Suprapubic skin (tissue), 4 donors: ENCODE results near the gene CLN3. TPM values are rescaled to one million over a fixed set of nuclear protein-coding genes. Genes with fewer than 3 reads are reported as not detected.
A peak's percentile ranks its signal among the peaks of the same experiment; 100 is the strongest.

Experiments
- DNase-seq, 2 donors: peaks; one replicate each; pipeline ENCODE4 v3.0.0-alpha.2; 2019; ENCODE audit warnings: low spot score in 2 of 2
- H3K27ac ChIP-seq: fragments of 200-600 bp; sonication (generic); one replicate; pipeline ENCODE4 v1.5.1; 2019
- H3K27me3 ChIP-seq: fragments of 200-600 bp; sonication (generic); one replicate; pipeline ENCODE4 v1.5.1; 2019
- H3K36me3 ChIP-seq: fragments of 200-600 bp; sonication (generic); one replicate; pipeline ENCODE4 v1.5.1; 2019
- H3K4me1 ChIP-seq: fragments of 200-600 bp; sonication (generic); one replicate; pipeline ENCODE4 v1.5.1; 2019
- H3K4me3 ChIP-seq: fragments of 200-600 bp; sonication (generic); one replicate; pipeline ENCODE4 v1.5.1; 2019; ENCODE audit warnings: mild to moderate bottlenecking
- H3K9me3 ChIP-seq: fragments of 200-600 bp; sonication (generic); one replicate; pipeline ENCODE4 v1.5.1; 2019
- CTCF ChIP-seq, 2 donors: fragments of 200-600 bp in 1 of 2; fragments of 450-650 bp in 1 of 2; sonication (generic) in 1 of 2; IDR thresholded peaks; one replicate each; pipeline ENCODE4 v1.5.1; 2016 to 2019; ENCODE audit warnings: antibody characterized with exemption in 2 of 2, mild to moderate bottlenecking in 1 of 2, moderate library complexity in 1 of 2
- EP300 ChIP-seq: sonication (generic); formaldehyde crosslinking; IDR thresholded peaks from one replicate; pipeline ENCODE4 v1.6.1; 2017; ENCODE audit warnings: antibody characterized with exemption
- POLR2A ChIP-seq, 2 donors: fragments of 450-650 bp; IDR thresholded peaks; one replicate each; pipeline ENCODE4 v1.6.1; 2017; ENCODE audit warnings: antibody characterized with exemption in 2 of 2, mild to moderate bottlenecking in 2 of 2, moderate library complexity in 2 of 2
- POLR2AphosphoS5 ChIP-seq, 3 donors: sonication (generic); formaldehyde crosslinking; IDR thresholded peaks; one replicate each; pipeline ENCODE4 v1.6.1; 2017; ENCODE audit warnings: antibody characterized with exemption in 3 of 3
- WGBS: methylation state at CpG from one replicate; pipeline ENCODE4 v1.1.5; 2018; 5-methylcytosine and 5-hydroxymethylcytosine counted together
- total RNA-seq, 4 donors: library from RNA; depleted of rRNA; stranded (reverse); fragments of >200 nt; gene quantifications; one replicate each; pipeline ENCODE4 v1.1.0, GENCODE V29; 2016

The CLN3 gene
- 10 to 100 TPM; 26.0 to 62.9 (median 35.1) TPM for total RNA-seq

- peak; percentile 95 to 98 for DNase-seq
- H3K36me3 ChIP-seq = peaks cover 24% of the 10 kb centered on the region
- H3K4me1 ChIP-seq = peaks cover 16% of the 10 kb centered on the region
- no peaks in the 10 kb centered on the region for H3K27me3 ChIP-seq
- WGBS = 1% methylated on average over 21 of the region's 21 CpGs
- H3K4me3 ChIP-seq = peak within 1 kb of the TSS; percentile 89
- H3K9me3 ChIP-seq = no peaks in the 10 kb centered on the region
- no peak for TF ChIP-seq POLR2A (IDR thresholded peaks at IDR 0.05)
- no peak for TF ChIP-seq EP300
- peak; percentile 64 to 75 (median 75) for TF ChIP-seq POLR2AphosphoS5 (IDR thresholded peaks at IDR 0.05)
- TF ChIP-seq CTCF (IDR thresholded peaks at IDR 0.05) = no peak
- H3K27ac ChIP-seq = peak within 1 kb of the TSS; percentile 97
These were observed at the start of gene CLN3 for GRCh38 chr16:28491970-28492474. Gene CLN3, minus strand, starts transcription at chr16:28492074. Its CDS starts 315 bp downstream, at chr16:28491759.

- H3K4me3 ChIP-seq = no peak overlapping the region
- H3K36me3 ChIP-seq = no peaks in the 10 kb centered on the region
- DNase-seq = no peak
- H3K9me3 ChIP-seq = no peaks in the 10 kb centered on the region
- H3K27ac ChIP-seq = peak overlapping the region; percentile 97
- TF ChIP-seq EP300 (no peak), CTCF (IDR thresholded peaks at IDR 0.05) (no peak), POLR2AphosphoS5 (IDR thresholded peaks at IDR 0.05) (no peak), POLR2A (IDR thresholded peaks at IDR 0.05) (no peak)
- no peaks in the 10 kb centered on the region for H3K27me3 ChIP-seq
- H3K4me1 ChIP-seq = peaks cover 58% of the 10 kb centered on the region
- 72% methylated on average over 3 of the region's 3 CpGs for WGBS
These were observed 48.5 kb upstream of the CLN3 start for GRCh38 chr16:28540346-28540745.

DNA sequence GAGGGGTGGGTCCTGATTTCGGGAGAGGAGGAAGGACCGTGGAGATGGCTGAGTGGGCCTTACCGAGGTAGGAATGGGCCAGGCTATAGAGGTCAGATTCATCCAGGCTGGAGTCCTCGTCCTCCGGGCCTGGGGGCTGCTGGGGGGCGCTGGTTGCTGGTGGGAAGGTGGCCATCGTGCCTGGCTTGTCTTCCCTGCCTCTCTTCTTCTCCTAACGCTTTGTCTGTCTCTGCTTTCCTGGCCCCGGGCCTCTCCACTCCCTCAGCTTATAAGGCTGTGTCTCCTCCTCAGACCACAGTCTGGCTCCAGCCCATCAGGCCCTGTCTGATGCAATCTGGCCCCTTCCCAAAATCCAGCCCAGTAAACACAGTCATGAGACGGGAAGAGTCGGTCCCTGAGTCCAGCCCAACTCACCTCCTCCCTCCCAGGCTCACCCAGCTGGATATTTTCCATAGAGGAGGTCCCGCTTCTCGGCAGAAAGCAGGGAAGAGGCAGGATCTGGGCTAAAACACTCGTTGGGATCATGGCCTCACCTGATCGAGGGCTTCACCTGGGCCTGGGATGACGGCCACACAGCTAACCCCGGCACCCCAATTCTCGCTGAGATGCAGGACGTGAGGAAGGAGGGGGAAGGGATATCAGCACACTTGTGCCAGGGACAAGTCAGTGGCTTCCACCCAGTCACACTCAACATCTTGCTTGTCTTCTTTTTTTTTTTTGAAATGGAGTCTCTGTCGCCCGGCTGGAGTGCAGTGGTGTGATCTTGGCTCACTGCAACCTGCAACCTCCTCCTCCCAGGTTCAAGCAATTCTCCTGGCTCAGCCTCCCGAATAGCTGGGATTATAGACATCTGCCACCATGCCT is 47.1 kb upstream of the CLN3 start, which contains the start of gene NUPR1:
Gene NUPR1, minus strand, starts transcription at position 242 of the 864 bp plus-strand sequence. Its CDS starts 67 bp downstream, at position 175.
- Histone ChIP-seq H3K4me1 (peaks cover 69% of the 10 kb centered on the region), H3K36me3 (no peaks in the 10 kb centered on the region), H3K27me3 (no peaks in the 10 kb centered on the region), H3K4me3 (peak within 1 kb of the TSS; percentile 64), H3K27ac (peak within 1 kb of the TSS; percentile 97), H3K9me3 (no peaks in the 10 kb centered on the region)
- TF ChIP-seq POLR2AphosphoS5 (IDR thresholded peaks at IDR 0.05) (peak in 2 of 3 donors; percentile 94 to 96), CTCF (IDR thresholded peaks at IDR 0.05) (no peak), POLR2A (IDR thresholded peaks at IDR 0.05) (peak; percentile 74 to 88), EP300 (no peak)
- 12% methylated on average over 22 of the region's 22 CpGs for WGBS
- DNase-seq = peak; percentile 97 to 99

GRCh38 chr16:28537964-28538732 is 46.3 kb upstream of the CLN3 start:
- Histone ChIP-seq H3K4me3 (peak overlapping the region; percentile 64), H3K4me1 (peaks cover 71% of the 10 kb centered on the region), H3K27me3 (no peaks in the 10 kb centered on the region), H3K36me3 (no peaks in the 10 kb centered on the region), H3K9me3 (no peaks in the 10 kb centered on the region), H3K27ac (peak overlapping the region; percentile 97)
- WGBS = 75% methylated on average over 13 of the region's 13 CpGs
- no peak for TF ChIP-seq POLR2A (IDR thresholded peaks at IDR 0.05)
- TF ChIP-seq POLR2AphosphoS5 (IDR thresholded peaks at IDR 0.05) = no peak
- no peak for TF ChIP-seq CTCF (IDR thresholded peaks at IDR 0.05)
- no peak for TF ChIP-seq EP300
- DNase-seq = no peak
